GM23248 (cell line): ENCODE results near the gene RAPSN. TPM values are rescaled to one million over a fixed set of nuclear protein-coding genes. Genes with fewer than 3 reads are reported as not detected.
A peak's percentile ranks its signal among the peaks of the same experiment; 100 is the strongest.

Experiments
- DNase-seq: peaks from one replicate; pipeline ENCODE4 v3.0.0-alpha.2; 2015
- H2AFZ ChIP-seq: fragments of 200-600 bp; sonication (generic); 2 replicates; pipeline ENCODE4 v1.6.1; 2016; ENCODE audit warnings: antibody characterized with exemption
- H3F3A ChIP-seq: fragments of 200-600 bp; sonication (generic); 2 replicates; pipeline ENCODE4 v1.6.1; 2016; ENCODE audit warnings: mild to moderate bottlenecking, antibody characterized with exemption, mixed run types; ENCODE audit not compliant: insufficient read depth
- H3K27ac ChIP-seq: fragments of 200-600 bp; sonication (generic); 2 replicates; pipeline ENCODE4 v1.5.1; 2016; ENCODE audit warnings: mild to moderate bottlenecking
- H3K27me3 ChIP-seq: fragments of 200-600 bp; sonication (generic); replicated peaks from 2 replicates; pipeline ENCODE4 v1.6.1; 2016; ENCODE audit warnings: mild to moderate bottlenecking; ENCODE audit not compliant: insufficient read depth
- H3K36me3 ChIP-seq: fragments of 200-600 bp; sonication (generic); 2 replicates; pipeline ENCODE4 v1.6.1; 2016; ENCODE audit warnings: low read depth, mild to moderate bottlenecking
- H3K4me1 ChIP-seq: fragments of 200-600 bp; sonication (generic); 2 replicates; pipeline ENCODE4 v1.6.1; 2016; ENCODE audit warnings: mild to moderate bottlenecking; ENCODE audit not compliant: insufficient read depth
- H3K4me2 ChIP-seq: fragments of 200-600 bp; sonication (generic); one replicate; pipeline ENCODE4 v1.6.1; 2016; ENCODE audit warnings: mild to moderate bottlenecking; ENCODE audit not compliant: unreplicated experiment
- H3K4me3 ChIP-seq: fragments of 200-600 bp; sonication (generic); 2 replicates; pipeline ENCODE4 v1.5.1; 2016; ENCODE audit warnings: mild to moderate bottlenecking
- H3K79me2 ChIP-seq: fragments of 200-600 bp; sonication (generic); 2 replicates; pipeline ENCODE4 v1.6.1; 2016; ENCODE audit warnings: mild to moderate bottlenecking; ENCODE audit not compliant: insufficient read depth
- H3K9ac ChIP-seq: fragments of 200-600 bp; sonication (generic); 2 replicates; pipeline ENCODE4 v1.6.1; 2016; ENCODE audit warnings: mild to moderate bottlenecking
- H3K9me2 ChIP-seq: fragments of 200-600 bp; sonication (generic); 2 replicates; pipeline ENCODE4 v1.6.1; 2016; ENCODE audit warnings: mixed run types, mild to moderate bottlenecking, moderate library complexity; ENCODE audit not compliant: insufficient read depth
- H3K9me3 ChIP-seq: fragments of 200-600 bp; sonication (generic); one replicate; pipeline ENCODE4 v1.6.1; 2017; ENCODE audit warnings: low read depth
- H4K20me1 ChIP-seq: fragments of 200-600 bp; sonication (generic); 2 replicates; pipeline ENCODE4 v1.6.0; 2016; ENCODE audit not compliant: insufficient read depth
- EZH2 ChIP-seq: fragments of 200-600 bp; sonication (generic); IDR thresholded peaks from 2 replicates; pipeline ENCODE4 v1.6.1; 2018; ENCODE audit warnings: antibody characterized with exemption, mild to moderate bottlenecking; ENCODE audit not compliant: insufficient read depth, poor library complexity, severe bottlenecking
- EZH2phosphoT487 ChIP-seq: fragments of 200-600 bp; sonication (generic); IDR thresholded peaks from 2 replicates; pipeline ENCODE4 v1.6.1; 2018; ENCODE audit warnings: antibody characterized with exemption, moderate library complexity, mild to moderate bottlenecking, low read depth; ENCODE audit not compliant: insufficient read depth
- WGBS, 2 experiments: methylation state at CpG; one replicate each; pipeline ENCODE4 v1.1.6; 2015 to 2017; ENCODE audit warnings: low lambda C conversion rate in 2 of 2, low coverage in 1 of 2; ENCODE audit errors: missing lambda C conversion rate in 2 of 2; 5-methylcytosine and 5-hydroxymethylcytosine counted together
- in situ Hi-C: fragments of 300-500 bp; cut with MboI; formaldehyde crosslinking; loops from 2 replicates; pipeline ENCODE4 v1.15.0; 2020
- polyA plus RNA-seq: library from polyadenylated mRNA; unstranded; fragments of >200 nt; fragmentation: Nextera tagmentation; extraction: Ambion mirVana; gene quantifications from 2 replicates; pipeline ENCODE4 v1.2.1, GENCODE V29; 2016
- total RNA-seq: library from RNA; depleted of rRNA; stranded (reverse); fragments of >200 nt; shearing (Covaris generic); gene quantifications from 2 replicates; pipeline ENCODE4 v1.2.3, GENCODE V29; 2014

Gene RAPSN
- total and polyA plus RNA-seq, 2 experiments from 2014 or later: 0.11 to 0.22 TPM

GRCh38 chr11:47399860-47400767 lies 48.8 kb downstream of the RAPSN start:
- H3K9ac ChIP-seq: peak overlapping the region; percentile 46
- no peaks in the 10 kb centered on the region for H3K27me3 ChIP-seq
- TF ChIP-seq EZH2phosphoT487: no peak
- TF ChIP-seq EZH2: no peak
- H3F3A ChIP-seq: peaks cover 5% of the 10 kb centered on the region; the same call in 1 of the 2 replicates
- no peaks in the 10 kb centered on the region for H3K36me3 ChIP-seq
- H3K4me2 ChIP-seq: peak overlapping the region; percentile 23
- no peaks in the 10 kb centered on the region for H3K4me1 ChIP-seq
- WGBS, 2 experiments: 11 to 15% methylated on average over 20 to 23 of the region's 47 CpGs
- H3K79me2 ChIP-seq: no peaks in the 10 kb centered on the region
- in situ Hi-C loops: no loop called here
- peak overlapping the region; percentile 61 for H3K4me3 ChIP-seq
- no peak for DNase-seq
- H3K9me3 ChIP-seq: no peaks in the 10 kb centered on the region
- no peak overlapping the region for H3K27ac ChIP-seq
- H3K9me2 ChIP-seq: no peaks in the 10 kb centered on the region
- H4K20me1 ChIP-seq: no peaks in the 10 kb centered on the region
- peak overlapping the region; percentile 75 for H2AFZ ChIP-seq

GRCh38 chr11:47398551-47398950 lies 50.4 kb downstream of the RAPSN start:
- H3F3A ChIP-seq: peaks cover 5% of the 10 kb centered on the region; the same call in 1 of the 2 replicates
- H2AFZ ChIP-seq: no peak overlapping the region
- H3K27ac ChIP-seq: no peak overlapping the region
- H3K27me3 ChIP-seq: no peaks in the 10 kb centered on the region
- H4K20me1 ChIP-seq: no peaks in the 10 kb centered on the region
- H3K9me2 ChIP-seq: no peaks in the 10 kb centered on the region
- in situ Hi-C loops: no loop called here
- H3K9ac ChIP-seq: no peak overlapping the region
- H3K36me3 ChIP-seq: no peaks in the 10 kb centered on the region
- no peaks in the 10 kb centered on the region for H3K79me2 ChIP-seq
- TF ChIP-seq EZH2 (no peak), EZH2phosphoT487 (no peak)
- DNase-seq: no peak
- H3K9me3 ChIP-seq: no peaks in the 10 kb centered on the region
- no peak overlapping the region for H3K4me2 ChIP-seq
- H3K4me3 ChIP-seq: no peak overlapping the region
- H3K4me1 ChIP-seq: no peaks in the 10 kb centered on the region; the same call in 1 of the 2 replicates
- WGBS, 2 experiments: 100% methylated on average over 1 of the region's 1 CpG

DNA sequence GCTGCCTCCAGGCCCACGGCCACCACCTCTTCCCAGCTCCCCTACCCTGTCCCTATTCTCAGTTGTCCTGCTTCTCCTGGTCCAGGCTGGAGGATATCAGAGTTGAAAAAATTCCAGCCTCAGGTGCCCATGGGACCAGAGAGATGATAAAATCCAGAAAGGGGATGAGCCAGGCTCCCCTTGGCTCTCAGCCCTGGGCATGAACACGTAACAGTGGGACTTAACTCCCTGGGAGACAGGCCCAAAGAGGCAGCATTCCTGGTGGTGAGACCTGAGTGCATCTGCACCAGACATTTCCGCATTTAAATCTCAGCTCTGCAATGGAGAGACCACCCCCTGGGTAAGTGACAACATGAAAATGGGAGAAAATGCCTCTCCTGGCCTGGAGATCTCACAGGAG lies 50.9 kb downstream of the RAPSN start:
- Histone ChIP-seq H3K4me1 (no peaks in the 10 kb centered on the region; the same call in 1 of the 2 replicates), H3K27me3 (no peaks in the 10 kb centered on the region), H2AFZ (no peak overlapping the region), H3F3A (peaks cover 5% of the 10 kb centered on the region; the same call in 1 of the 2 replicates), H3K4me2 (no peak overlapping the region), H3K9me3 (no peaks in the 10 kb centered on the region), H4K20me1 (no peaks in the 10 kb centered on the region), H3K9ac (no peak overlapping the region), H3K79me2 (no peaks in the 10 kb centered on the region), H3K36me3 (no peaks in the 10 kb centered on the region), H3K9me2 (no peaks in the 10 kb centered on the region), H3K4me3 (no peak overlapping the region), H3K27ac (no peak overlapping the region)
- in situ Hi-C loops: no loop called here
- 78% methylated on average over 3 of the region's 3 CpGs for WGBS, 2 experiments
- no peak for DNase-seq
- TF ChIP-seq EZH2phosphoT487: no peak
- no peak for TF ChIP-seq EZH2

GRCh38 chr11:47396049-47396320 lies 53.0 kb downstream of the RAPSN start:
- no peaks in the 10 kb centered on the region for H3K79me2 ChIP-seq
- WGBS, 2 experiments: 84 to 96% methylated on average over 3 of the region's 3 CpGs
- no peaks in the 10 kb centered on the region for H4K20me1 ChIP-seq
- no peak overlapping the region for H3K4me3 ChIP-seq
- H2AFZ ChIP-seq: no peak overlapping the region
- H3K36me3 ChIP-seq: no peaks in the 10 kb centered on the region
- H3K4me2 ChIP-seq: no peak overlapping the region
- H3K27me3 ChIP-seq: no peaks in the 10 kb centered on the region
- no peaks in the 10 kb centered on the region; the same call in 1 of the 2 replicates for H3K4me1 ChIP-seq
- no peaks in the 10 kb centered on the region; the same call in 1 of the 2 replicates for H3F3A ChIP-seq
- no peaks in the 10 kb centered on the region for H3K9me2 ChIP-seq
- no peak for DNase-seq
- in situ Hi-C loops: no loop called here
- H3K9ac ChIP-seq: no peak overlapping the region
- TF ChIP-seq EZH2phosphoT487 (no peak), EZH2 (no peak)
- H3K27ac ChIP-seq: no peak overlapping the region
- H3K9me3 ChIP-seq: no peaks in the 10 kb centered on the region
